ENCODE results near the gene SYT15.

- no peak for TF ChIP-seq POLR2A (IDR thresholded peaks at IDR 0.05; ENCODE audit: low read depth, low read length)
- TF ChIP-seq PBX3 (IDR thresholded peaks at IDR 0.05; ENCODE audit: insufficient replicate concordance, low read depth, low read length) = no peak
- TF ChIP-seq CHD2 (IDR thresholded peaks at IDR 0.05; ENCODE audit: borderline replicate concordance, low read depth, low read length) = no peak
- no peak for TF ChIP-seq FOXK2 (IDR thresholded peaks at IDR 0.05)
- TF ChIP-seq USF2 (IDR thresholded peaks at IDR 0.05; ENCODE audit: borderline replicate concordance, low read depth, low read length) = no peak
Measured at GRCh38 chr10:46534828-46535524, 44.0 kb upstream of the SYT15 start.
